ENCODE results near the gene CEP85L. TPM values are rescaled to one million over a fixed set of nuclear protein-coding genes. Genes with fewer than 3 reads are reported as not detected.

The CEP85L gene
- total and polyA plus RNA-seq, 2 of the 13 experiments (the other 11 are each of a cell fraction or from before 2014, with no cell fraction given), result 0.44 to 1.7 TPM

- H3K4me3 ChIP-seq (replicated peaks in 1 of 3; ENCODE audit: insufficient read depth in 1 of 3, low read depth in 2 of 3, low read length in 3 of 3), result no peak overlapping the region
- CTCF ChIA-PET (ENCODE audit: low intra/inter-chr PET ratio, low total read pairs), result no interaction called here
- H3K4me2 ChIP-seq (ENCODE audit: low read depth, low read length), result no peak overlapping the region
- no TSS peak for BruUV-seq (replicated peaks)
- no peaks in the 10 kb centered on the region; the same call in 1 of the 2 replicates for H4K20me1 ChIP-seq (ENCODE audit: insufficient read depth, low read length)
- H3K9ac ChIP-seq (ENCODE audit: insufficient read depth, low read depth, low read length), result no peak overlapping the region
- TF ChIP-seq ONECUT2 (CRISPR knock-in tag; IDR thresholded peaks at IDR 0.05), result no peak
- TF ChIP-seq ARID5B (CRISPR knock-in tag; IDR thresholded peaks at IDR 0.05), result no peak
- no peak for TF ChIP-seq SP4 (CRISPR knock-in tag; IDR thresholded peaks at IDR 0.05)
- no peak for TF ChIP-seq ZNF230 (CRISPR knock-in tag; IDR thresholded peaks at IDR 0.05)
- no peak for TF ChIP-seq SAFB2 (CRISPR knock-in tag; IDR thresholded peaks at IDR 0.05; ENCODE audit: borderline replicate concordance, low read depth)
- in situ Hi-C loops (cut with HindIII; ENCODE audit: extremely low pct_ligation_motif_present, low pct_unique_long_range_greater_than_20kb) (loop anchor here (25.0 kb wide), 2 partner anchors 602 to 752 kb away; no protein-coding TSS in a partner anchor), intact Hi-C loops (cut with micrococcal nuclease; ENCODE audit: unreplicated experiment) (loop anchor here (10.0 kb wide), 1 partner anchor 1134 kb away; no protein-coding TSS in a partner anchor)
- H3K27me3 ChIP-seq (ENCODE audit: control insufficient read depth in 1 of 2, insufficient read depth in 2 of 2, low read length in 2 of 2), result no peaks in the 10 kb centered on the region
- WGBS (ENCODE audit: low lambda C conversion rate), result 29% methylated on average over 4 of the region's 4 CpGs
- H2AFZ ChIP-seq (ENCODE audit: low read length), result no peak overlapping the region
- no peaks in the 10 kb centered on the region for H3K79me2 ChIP-seq (ENCODE audit: insufficient read depth, low read length)
- H3K36me3 ChIP-seq (replicated peaks in 1 of 2; ENCODE audit: control insufficient read depth in 1 of 2, insufficient read depth in 2 of 2, low read length in 2 of 2), result no peaks in the 10 kb centered on the region
- POLR2A ChIA-PET, result no interaction called here
- FAIRE-seq, result no peak
- no peak for DNase-seq (ENCODE audit: low spot score)
- H3K27ac ChIP-seq (ENCODE audit: extremely low read length, insufficient read depth, low read length), result no peak overlapping the region
- no peaks in the 10 kb centered on the region for H3K4me1 ChIP-seq (ENCODE audit: insufficient read depth, low read length)
- ATAC-seq, result no peak
- no peaks in the 10 kb centered on the region for H3K9me3 ChIP-seq (ENCODE audit: low read length)
These were observed 62.2 kb downstream of the CEP85L start for GRCh38 chr6:118589186-118589585.

All from HepG2 (cell line).